HG03571 (cell line): ENCODE data around the gene TMEM238.
"Not testable (repeated sequence)": the region's sequence is repeated elsewhere in the genome, so short reads cannot be mapped to it uniquely, and the experiment has no call there.

Source experiments
- ATAC-seq: cut with Tn5 transposase; IDR thresholded peaks from one replicate; pipeline ENCODE4 v1.9.1; 2021; ENCODE audit not compliant: unreplicated experiment

Gene TMEM238

DNA sequence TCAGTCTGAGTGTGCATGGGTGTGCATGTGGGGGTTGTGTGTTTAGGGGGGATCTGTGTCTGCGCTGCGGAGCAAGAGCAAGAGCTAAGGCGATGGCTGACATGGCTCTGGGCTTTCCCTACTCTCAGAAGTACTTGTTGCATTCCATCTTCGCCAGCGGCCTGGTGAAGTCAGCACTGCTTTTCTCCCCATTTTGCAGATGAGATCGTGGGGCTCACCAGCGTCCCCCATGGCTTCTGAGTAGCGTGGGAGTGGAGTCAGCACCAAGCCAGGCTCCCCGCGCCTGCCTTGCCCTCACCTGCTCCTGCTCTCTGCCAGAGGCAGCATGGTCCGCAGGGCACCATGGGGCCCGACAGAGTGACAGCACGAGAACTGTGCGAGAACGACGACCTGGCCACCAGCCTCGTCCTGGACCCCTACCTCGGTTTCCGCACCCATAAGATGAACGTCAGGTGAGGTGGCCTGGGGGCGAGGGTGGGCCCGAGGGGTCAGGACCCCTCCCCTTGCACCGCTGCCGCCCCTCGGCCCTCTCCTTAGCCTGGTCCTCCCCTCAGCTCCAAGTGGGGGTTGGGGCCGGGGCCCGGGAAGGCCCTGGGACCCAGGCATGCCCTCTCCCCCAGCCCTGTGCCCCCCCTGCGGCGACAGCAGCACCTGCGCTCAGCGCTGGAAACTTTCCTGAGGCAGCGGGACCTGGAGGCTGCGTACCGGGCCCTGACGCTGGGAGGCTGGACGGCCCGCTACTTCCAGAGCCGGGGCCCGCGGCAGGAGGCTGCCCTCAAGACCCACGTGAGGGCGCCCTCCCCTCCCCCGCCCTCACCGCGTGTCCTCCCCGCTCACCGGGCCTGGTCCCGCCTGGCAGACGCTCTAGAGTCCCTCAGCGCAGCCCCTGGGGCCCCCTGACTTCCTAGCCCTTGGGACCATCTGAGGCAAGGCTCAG, 42.2 kb downstream of the TMEM238 start:
- no peak for ATAC-seq

DNA sequence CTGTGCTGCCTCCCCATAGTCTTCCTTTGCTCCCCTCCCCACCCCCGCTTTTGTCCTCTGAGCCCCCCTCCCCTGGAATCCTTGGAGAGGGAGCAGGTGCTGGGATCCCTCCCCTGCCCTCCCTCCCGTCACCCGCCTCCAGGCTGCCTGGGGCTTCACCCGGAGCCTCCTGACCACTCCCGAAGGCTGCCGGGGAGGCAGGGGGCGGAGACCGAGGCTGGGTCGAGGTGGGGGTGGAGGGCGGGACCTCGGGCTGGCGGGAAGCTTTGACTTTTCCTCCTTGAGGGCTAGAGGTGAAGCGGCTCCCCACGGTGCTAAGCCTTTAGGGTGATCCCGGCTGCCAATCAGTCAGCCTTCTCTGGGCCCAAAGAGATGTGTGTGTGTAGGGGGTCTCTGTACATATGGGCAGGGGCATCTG, 42.9 kb downstream of the TMEM238 start:
- ATAC-seq = no peak

DNA sequence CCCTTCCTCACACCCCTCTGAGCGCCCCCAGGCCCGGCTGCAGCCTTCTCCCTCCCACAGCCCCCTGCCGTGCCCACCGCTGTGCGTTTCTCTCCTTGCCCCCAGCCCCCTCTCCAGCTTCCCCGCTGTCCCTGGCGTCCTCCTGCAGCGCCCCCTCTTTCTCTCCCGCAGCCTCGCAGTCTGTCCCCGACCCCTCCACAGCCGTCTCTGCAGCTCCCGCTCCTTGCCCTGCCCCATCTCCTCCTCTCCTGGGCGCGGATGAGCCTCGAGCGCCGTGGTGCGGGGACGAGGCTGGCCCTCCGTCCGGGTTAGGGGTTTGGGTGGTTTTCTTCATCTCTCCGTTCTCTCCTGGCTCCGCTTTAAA, 43.3 kb downstream of the TMEM238 start:
- no peak for ATAC-seq

DNA sequence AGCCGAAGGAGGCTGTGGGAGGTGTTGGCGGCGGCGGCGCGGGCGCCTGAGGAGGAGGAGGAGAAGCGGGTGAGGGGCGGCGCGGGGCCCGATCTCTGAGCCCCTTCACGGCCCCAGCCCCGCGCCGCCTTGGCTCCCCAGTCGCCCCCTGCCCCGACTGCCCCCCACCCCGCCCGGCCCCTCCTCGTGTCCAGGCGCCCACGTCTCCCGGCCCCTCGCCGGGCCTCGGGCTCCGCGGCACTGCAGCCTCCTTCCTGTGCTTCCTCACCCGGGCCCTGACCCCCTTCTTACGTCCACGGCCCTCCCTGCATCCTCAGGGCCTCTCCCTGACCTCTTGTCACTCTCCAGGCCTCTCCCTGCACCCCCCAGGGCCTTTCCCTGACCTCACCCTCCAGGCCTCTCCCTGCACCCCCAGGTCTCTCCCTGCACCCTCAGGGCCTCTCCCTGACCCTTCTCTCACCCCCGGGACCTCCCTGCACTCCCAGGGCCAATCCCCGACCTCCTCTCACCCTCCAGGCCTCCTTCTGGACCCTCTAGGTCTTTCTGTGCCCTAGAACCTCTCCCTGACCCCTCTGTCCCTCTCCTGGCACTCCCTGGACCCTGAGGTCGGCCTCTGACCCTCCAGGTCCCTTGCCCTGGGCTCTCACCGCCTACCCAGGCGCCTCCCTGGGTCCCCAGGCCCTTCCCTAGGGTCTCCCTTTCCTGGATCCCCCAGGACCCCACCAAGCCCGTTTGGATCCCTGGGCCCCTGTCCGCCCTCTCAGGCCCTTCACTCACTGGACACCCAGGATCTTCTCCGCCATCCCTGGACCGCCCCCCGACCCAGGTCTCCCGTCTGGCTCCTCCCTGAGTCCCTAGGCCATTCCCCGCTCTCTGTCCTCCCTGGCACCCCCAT, 44.0 kb downstream of the TMEM238 start:
- no peak for ATAC-seq

DNA sequence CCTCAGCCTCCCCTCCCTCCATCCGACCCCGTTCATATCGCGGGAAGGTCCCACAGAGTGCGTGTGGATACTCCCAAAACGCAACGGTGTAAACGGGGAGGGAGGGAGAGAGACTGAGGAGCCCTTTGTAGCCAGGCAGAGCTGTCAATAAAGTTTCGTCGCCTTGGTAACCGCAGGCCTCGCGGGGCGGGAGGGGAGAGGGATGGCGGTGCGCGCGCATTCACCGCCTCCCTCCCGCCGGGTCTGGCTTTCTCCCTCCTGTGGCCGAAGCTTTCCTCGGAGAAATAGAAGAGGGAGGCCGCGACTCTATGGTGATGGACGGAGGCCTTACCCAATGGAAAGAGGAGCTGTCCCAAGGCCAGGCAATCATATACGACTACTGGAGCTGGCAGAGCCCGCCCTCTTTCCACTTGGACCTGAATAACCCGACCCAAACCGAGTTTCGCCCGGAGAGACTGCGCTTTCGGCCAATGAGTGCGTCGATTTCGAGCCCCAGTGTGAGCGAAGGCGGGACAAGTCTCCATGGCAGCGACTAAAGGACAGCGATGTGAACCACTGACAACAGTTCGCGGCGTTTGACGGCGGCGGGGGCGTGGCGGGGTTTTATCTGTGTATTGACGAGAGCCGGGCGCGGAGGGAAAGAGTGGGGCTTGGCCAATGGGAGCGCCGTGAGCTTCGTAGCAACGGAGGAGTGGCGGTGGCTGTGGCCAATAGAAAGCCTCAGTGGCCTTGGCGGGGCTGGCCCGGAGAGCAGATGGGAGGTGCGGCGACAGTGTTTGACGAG, 44.8 kb downstream of the TMEM238 start, which contains the start of gene KMT5C:
Gene KMT5C (plus strand): TSS at position 772 of the 784 bp plus-strand sequence. CDS start 2,061 bp downstream, outside the sequence.
- peak; percentile 78 for ATAC-seq

DNA sequence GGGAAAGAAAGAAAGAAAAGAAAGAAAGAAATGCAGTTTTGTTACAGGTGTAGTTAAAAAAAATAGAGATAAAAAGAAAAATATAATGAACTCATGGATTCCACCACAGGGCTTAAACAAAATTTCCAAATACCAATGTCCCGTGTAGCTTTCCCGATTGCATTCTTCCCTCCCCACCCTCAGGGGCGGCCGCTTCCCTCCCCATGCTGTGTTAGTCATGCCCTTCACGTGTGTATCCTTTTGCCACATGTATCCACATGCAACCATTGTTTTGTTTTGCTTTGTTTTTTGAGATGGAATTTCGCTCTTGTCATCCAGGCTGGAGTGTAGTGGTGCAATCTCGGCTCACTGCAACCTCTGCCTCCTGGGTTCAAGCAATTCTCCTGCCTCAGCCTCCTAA, 48.0 kb downstream of the TMEM238 start:
- ATAC-seq = no peak

DNA sequence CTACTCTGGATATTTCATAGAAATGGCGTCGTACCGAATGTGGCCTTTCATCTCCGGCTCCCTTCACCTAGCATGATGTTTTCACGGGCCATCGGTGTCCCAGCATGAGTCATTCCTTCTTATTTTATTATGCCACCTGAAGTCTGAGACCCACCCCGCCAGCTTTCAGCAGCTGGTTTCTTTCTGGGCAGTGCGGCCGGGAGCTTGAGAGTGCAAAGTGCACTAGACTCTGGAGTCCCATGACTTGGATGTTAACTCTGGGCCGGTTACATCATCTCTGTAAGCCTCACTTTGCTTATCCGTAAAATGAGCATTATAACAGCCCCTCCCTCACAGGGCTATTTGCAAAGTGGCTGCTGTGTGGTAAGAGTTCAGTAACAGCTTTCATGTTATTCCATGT, 50.2 kb downstream of the TMEM238 start:
- no peak for ATAC-seq

DNA sequence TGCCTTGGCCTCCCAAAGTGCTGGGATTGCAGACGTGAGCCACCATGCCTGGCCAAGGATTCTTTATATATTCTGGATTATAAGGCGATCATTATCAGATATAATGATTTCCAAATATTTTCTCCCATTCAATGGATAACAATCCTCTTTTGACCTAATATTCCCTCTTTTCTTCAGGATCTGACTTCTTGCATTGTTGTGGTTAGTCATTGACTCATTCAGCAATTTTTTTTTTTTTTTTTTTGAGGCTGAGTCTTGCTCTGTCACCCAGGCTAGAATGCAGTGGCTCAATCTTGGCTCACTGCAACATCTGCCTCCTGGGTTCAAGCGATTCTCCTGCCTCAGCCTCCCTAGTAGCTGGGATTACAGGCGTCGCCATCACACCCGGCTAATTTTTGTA, 54.3 kb downstream of the TMEM238 start:
- ATAC-seq = not testable (repeated sequence)
